GM12878 (cell line): Measurements from ENCODE around the gene HS1BP3. TPM values are rescaled to one million over a fixed set of nuclear protein-coding genes. Genes with fewer than 3 reads are reported as not detected.

ENCODE experiments used
- ATAC-seq: fragments of 200-7000 bp; cut with Tn5 transposase; 3 replicates; pipeline ENCODE4 v1.9.1; 2020; ENCODE audit warnings: mild to moderate bottlenecking, moderate library complexity
- BruUV-seq: library from RNA; stranded (reverse); fragments of 400-500 nt; replicated peaks from 2 replicates; lab custom pipeline; 2021; lab: Mats Ljungman, UMichigan
- CTCF ChIA-PET: fragments of 300-600 bp; sonication (Branson Sonifier 250); formaldehyde crosslinking; extraction: SDS; loops from one replicate; lab custom pipeline; 2021; ENCODE audit warnings: inconsistent platforms; lab: Yijun Ruan, JAX
- POLR2A ChIA-PET: fragments of 350-600 bp; formaldehyde crosslinking; extraction: SDS; loops from one replicate; lab custom pipeline; 2021; ENCODE audit warnings: inconsistent platforms; lab: Charles Lee
- RAD21 ChIA-PET: fragments of 300-600 bp; sonication (Branson Sonifier 250); formaldehyde crosslinking; loops from one replicate; lab custom pipeline; 2023; ENCODE audit warnings: antibody characterized with exemption; ENCODE audit not compliant: unreplicated experiment; lab: Charles Lee
- SMC1A ChIA-PET: fragments of 300-600 bp; sonication (Branson Sonifier 250); formaldehyde crosslinking; loops from one replicate; lab custom pipeline; 2023; ENCODE audit not compliant: unreplicated experiment, uncharacterized antibody; lab: Charles Lee
- DNase-seq: peaks from one replicate; pipeline ENCODE4 v3.0.0-alpha.2; 2011; ENCODE audit warnings: low read depth, low spot score
- FAIRE-seq: peaks from 3 replicates; lab custom pipeline; 2011; peaks lifted over from hg19 to GRCh38; lab: Jason Lieb, UNC
- H2AFZ ChIP-seq: 2 replicates; pipeline ENCODE4 v1.6.0; 2011; ENCODE audit warnings: low read depth, low read length, control low read depth; ENCODE audit not compliant: control insufficient read depth
- H3K27ac ChIP-seq: 2 replicates; pipeline ENCODE4 v1.5.1; 2011; ENCODE audit warnings: control low read depth; ENCODE audit not compliant: control insufficient read depth, insufficient read depth
- H3K27me3 ChIP-seq, 2 experiments: replicated peaks in 1 of 2; 2 replicates each; pipeline versions ENCODE4 v1.6.0 to v1.6.1; 2011; ENCODE audit warnings: low read length in 1 of 2; ENCODE audit not compliant: control insufficient read depth in 2 of 2, insufficient read depth in 2 of 2
- H3K36me3 ChIP-seq, 2 experiments: 2 replicates each; pipeline ENCODE4 v1.5.1; 2011; ENCODE audit warnings: low read length in 1 of 2; ENCODE audit not compliant: control insufficient read depth in 2 of 2, insufficient read depth in 2 of 2
- H3K4me1 ChIP-seq: 2 replicates; pipeline ENCODE4 v1.6.1; 2011; ENCODE audit warnings: mild to moderate bottlenecking, low read length, moderate library complexity, mixed read lengths; ENCODE audit not compliant: control insufficient read depth, insufficient read depth
- H3K4me2 ChIP-seq: 2 replicates; pipeline ENCODE4 v1.6.0; 2011; ENCODE audit warnings: control low read depth; ENCODE audit not compliant: control insufficient read depth, insufficient read depth
- H3K4me3 ChIP-seq: fragments of 200-600 bp; sonication (generic); 2 replicates; pipeline ENCODE4 v1.5.1; 2016
- H3K79me2 ChIP-seq: 2 replicates; pipeline ENCODE4 v1.6.0; 2011; ENCODE audit warnings: low read length; ENCODE audit not compliant: control insufficient read depth, insufficient read depth
- H3K9ac ChIP-seq: 2 replicates; pipeline ENCODE4 v1.8.0; 2011; ENCODE audit warnings: low read length, control low read depth, mixed read lengths; ENCODE audit not compliant: control insufficient read depth, insufficient read depth
- H3K9me3 ChIP-seq: replicated peaks from 3 replicates; pipeline ENCODE4 v1.5.1; 2011; ENCODE audit warnings: mild to moderate bottlenecking, low read length; ENCODE audit not compliant: control insufficient read depth, insufficient read depth
- H4K20me1 ChIP-seq: 2 replicates; pipeline ENCODE4 v1.6.0; 2011; ENCODE audit not compliant: control insufficient read depth, insufficient read depth
- ASH2L ChIP-seq: fragments of 300-600, 200-600 bp; sonication (generic); IDR thresholded peaks from 2 replicates; pipeline ENCODE4 v1.6.1; 2017; ENCODE audit warnings: low read depth, mild to moderate bottlenecking, borderline replicate concordance
- CEBPB ChIP-seq, 2 experiments: fragments of 150-350 bp in 1 of 2; IDR thresholded peaks; 2 replicates each; pipeline ENCODE4 v1.6.1; 2012 to 2014; ENCODE audit warnings: low read depth in 2 of 2, low read length in 2 of 2, borderline replicate concordance in 1 of 2, inconsistent platforms in 1 of 2
- CHD1 ChIP-seq: IDR thresholded peaks from 2 replicates; pipeline ENCODE4 v1.6.1; 2012; ENCODE audit warnings: low read depth, low read length, improper control_type of control experiment
- GABPA ChIP-seq: IDR thresholded peaks from 2 replicates; pipeline ENCODE4 v1.6.1; 2014; ENCODE audit warnings: antibody characterized with exemption, low read depth, mild to moderate bottlenecking, inconsistent platforms
- MXI1 ChIP-seq: fragments of 150-350 bp; IDR thresholded peaks from 2 replicates; pipeline ENCODE4 v1.6.1; 2011; ENCODE audit warnings: low read depth, mild to moderate bottlenecking, inconsistent platforms, low read length, improper control_type of control experiment
- NBN ChIP-seq: fragments of 450-650 bp; IDR thresholded peaks from 2 replicates; pipeline ENCODE4 v1.6.1; 2016
- NFIC ChIP-seq: IDR thresholded peaks from 2 replicates; pipeline ENCODE4 v1.6.1; 2012; ENCODE audit warnings: low read depth, mild to moderate bottlenecking, inconsistent platforms, low read length, moderate library complexity
- NFYB ChIP-seq: IDR thresholded peaks from 2 replicates; pipeline ENCODE4 v1.6.1; 2011; ENCODE audit warnings: low read depth, mild to moderate bottlenecking, low read length, improper control_type of control experiment, moderate library complexity; ENCODE audit not compliant: insufficient read depth
- NR2C2 ChIP-seq: IDR thresholded peaks from 2 replicates; pipeline ENCODE4 v1.6.1; 2011; ENCODE audit warnings: borderline replicate concordance, low read depth; ENCODE audit not compliant: control insufficient read depth, insufficient read length
- POU2F2 ChIP-seq: IDR thresholded peaks from 3 replicates; pipeline ENCODE4 v1.6.1; 2011; ENCODE audit warnings: low read depth, mild to moderate bottlenecking, low read length, borderline replicate concordance
- RB1 ChIP-seq: fragments of 450-650 bp; formaldehyde crosslinking; IDR thresholded peaks from 2 replicates; pipeline ENCODE4 v1.6.1; 2017; ENCODE audit warnings: mild to moderate bottlenecking, borderline replicate concordance
- SREBF1 ChIP-seq: IDR thresholded peaks from 2 replicates; pipeline ENCODE4 v1.6.1; 2012; ENCODE audit warnings: mild to moderate bottlenecking, low read length
- SUPT20H ChIP-seq: IDR thresholded peaks from 2 replicates; pipeline ENCODE4 v1.6.1; 2011; ENCODE audit warnings: low read depth, mild to moderate bottlenecking, low read length, moderate library complexity, borderline replicate concordance; ENCODE audit not compliant: control insufficient read depth
- TCF7 ChIP-seq: IDR thresholded peaks from 2 replicates; pipeline ENCODE4 v1.6.1; 2014; ENCODE audit warnings: antibody characterized with exemption, borderline replicate concordance
- WGBS: methylation state at CpG from one replicate; pipeline ENCODE4 v1.1.6; 2016; ENCODE audit warnings: low lambda C conversion rate; ENCODE audit not compliant: insufficient replicate concordance, insufficient coverage; ENCODE audit errors: missing lambda C conversion rate; 5-methylcytosine and 5-hydroxymethylcytosine counted together
- in situ Hi-C: fragments of 300-500 bp; cut with MboI; formaldehyde crosslinking; loops from 9 replicates; pipeline ENCODE4 v1.14.3; 2018; ENCODE audit warnings: mixed read lengths
- intact Hi-C: fragments of 100-400 bp; cut with micrococcal nuclease; formaldehyde crosslinking; loops from one replicate; pipeline ENCODE4 v1.14.2; 2022; ENCODE audit not compliant: unreplicated experiment
- polyA plus RNA-seq, 11 experiments: library from polyadenylated mRNA; depleted of rRNA in 4 of 11; unstranded in 6 of 11; stranded (reverse) in 5 of 11; fragments of >200 nt; fragmentation: Nextera tagmentation in 4 of 11; fragmentation: Illumina TruSeq in 1 of 11; extraction: Ambion mirVana in 4 of 11; extraction: Trizol in 1 of 11; gene quantifications; 1 replicate in 1 of 11; 2 replicates in 10 of 11; pipeline versions ENCODE4 v1.2.1 to v1.2.3, GENCODE V29; 2011 to 2016; ENCODE audit warnings: inconsistent platforms in 2 of 11, missing spikeins in 2 of 11, low read depth in 1 of 11
- total RNA-seq, 4 experiments: library from RNA; depleted of rRNA in 3 of 4; stranded (reverse); fragments of >200 nt in 3 of 4; fragmentation: Illumina TruSeq in 1 of 4; extraction: Trizol in 1 of 4; gene quantifications; 2 replicates each; pipeline versions ENCODE4 v1.2.1 to v1.2.3, GENCODE V29; 2013 to 2021
- TF ChIP-seq, protein P1 (sequence below): IDR thresholded peaks from 2 replicates; pipeline ENCODE4 v1.6.1; 2012; ENCODE audit warnings: low read depth, low read length, improper control_type of control experiment

HS1BP3 gene
- total and polyA plus RNA-seq, 10 of the 15 experiments (the other 5 are each of a cell fraction or from before 2014, with no cell fraction given) = 0.47 to 7.2 (median 4.6) TPM

DNA sequence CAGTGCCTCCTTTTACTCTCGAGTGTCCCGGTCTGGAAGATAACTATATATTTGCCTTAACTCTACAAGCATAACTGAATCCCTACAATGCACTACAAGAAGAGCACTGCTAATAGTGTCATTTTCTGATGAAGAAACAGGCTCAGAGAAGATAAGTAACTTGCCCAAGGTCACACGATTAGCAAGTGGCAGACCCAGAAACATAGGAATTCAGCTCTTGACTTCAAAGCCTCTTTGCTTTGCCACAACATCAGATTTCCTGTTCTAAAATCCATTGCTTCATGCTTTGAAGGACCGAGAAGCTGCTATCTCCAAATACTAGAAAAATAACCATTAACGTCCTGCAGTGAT, 65.6 kb downstream of the HS1BP3 start:
- ChIA-PET CTCF (no interaction called here), POLR2A (no interaction called here), RAD21 (no interaction called here), SMC1A (interaction anchor here (0.8 kb wide), 1 partner anchor 9 kb away, joined by 4 read pairs; no protein-coding TSS in a partner anchor)
- no peak for ATAC-seq
- TF ChIP-seq ASH2L (no peak), SUPT20H (no peak), SREBF1 (no peak)
- TF ChIP-seq, protein P1, sequence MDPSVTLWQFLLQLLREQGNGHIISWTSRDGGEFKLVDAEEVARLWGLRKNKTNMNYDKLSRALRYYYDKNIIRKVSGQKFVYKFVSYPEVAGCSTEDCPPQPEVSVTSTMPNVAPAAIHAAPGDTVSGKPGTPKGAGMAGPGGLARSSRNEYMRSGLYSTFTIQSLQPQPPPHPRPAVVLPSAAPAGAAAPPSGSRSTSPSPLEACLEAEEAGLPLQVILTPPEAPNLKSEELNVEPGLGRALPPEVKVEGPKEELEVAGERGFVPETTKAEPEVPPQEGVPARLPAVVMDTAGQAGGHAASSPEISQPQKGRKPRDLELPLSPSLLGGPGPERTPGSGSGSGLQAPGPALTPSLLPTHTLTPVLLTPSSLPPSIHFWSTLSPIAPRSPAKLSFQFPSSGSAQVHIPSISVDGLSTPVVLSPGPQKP = no peak
- no peak overlapping the region for H3K4me2 ChIP-seq
- H3K36me3 ChIP-seq = no peaks in the 10 kb centered on the region
- WGBS = 54% methylated on average over 5 of the region's 5 CpGs
- no peak overlapping the region for H3K4me3 ChIP-seq
- BruUV-seq = no TSS peak
- intact Hi-C loops (no loop called here), in situ Hi-C loops (no loop called here)
- H3K9ac ChIP-seq = no peak overlapping the region
- no peaks in the 10 kb centered on the region for H3K79me2 ChIP-seq
- no peaks in the 10 kb centered on the region for H4K20me1 ChIP-seq
- FAIRE-seq = no peak
- no peak overlapping the region for H3K27ac ChIP-seq
- no peak for DNase-seq
- H3K27me3 ChIP-seq = no peaks in the 10 kb centered on the region; a peak in 1 of 4 replicates
- H2AFZ ChIP-seq = no peak overlapping the region
- no peaks in the 10 kb centered on the region for H3K4me1 ChIP-seq
- peaks cover 6% of the 10 kb centered on the region for H3K9me3 ChIP-seq

DNA sequence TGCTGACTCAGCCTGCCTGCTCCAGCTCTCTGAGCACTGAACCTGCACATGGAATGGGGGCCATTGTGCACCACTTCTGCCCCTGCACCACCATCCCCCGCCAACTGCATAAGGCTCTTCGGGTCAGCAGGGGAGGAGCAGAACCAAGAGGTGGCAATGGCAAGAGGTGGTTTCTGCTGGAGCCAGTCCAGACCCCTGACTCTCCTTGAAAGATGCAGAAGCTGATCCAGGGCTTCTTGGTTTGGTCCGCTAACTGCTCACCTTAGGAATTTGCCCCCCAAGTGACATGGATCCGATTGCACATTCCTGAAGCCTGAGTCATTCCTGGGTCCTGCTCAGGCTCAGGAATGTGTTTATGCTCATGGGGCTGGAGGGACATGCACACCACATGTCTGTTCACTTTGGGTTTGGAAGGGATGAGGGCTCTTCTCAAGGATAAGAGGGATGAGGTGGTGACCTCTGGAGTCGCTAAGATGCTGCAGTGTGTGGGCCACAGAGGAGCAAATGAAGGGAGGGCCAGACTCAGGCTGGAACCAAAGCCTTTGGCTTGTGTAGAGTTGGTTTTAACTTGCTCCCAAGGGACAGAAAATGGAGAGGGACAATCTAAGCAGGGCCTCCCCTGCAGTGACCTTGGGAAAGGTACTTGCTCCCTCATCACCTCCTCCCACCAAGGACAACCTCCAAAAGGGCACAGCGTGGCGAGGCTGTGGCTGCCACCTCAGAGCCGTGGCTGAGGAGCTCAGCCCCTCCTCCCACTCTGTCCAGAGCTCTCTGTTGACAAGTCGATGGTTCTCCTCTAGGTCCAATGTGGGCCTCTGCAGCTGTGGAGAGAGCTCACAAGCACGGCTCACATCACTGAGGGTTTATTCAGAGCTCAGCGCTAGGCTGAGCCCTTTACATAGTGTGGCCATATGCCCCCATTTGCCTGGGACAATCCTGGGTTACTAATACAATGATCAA, 66.2 kb downstream of the HS1BP3 start:
- 62% methylated on average over 11 of the region's 11 CpGs for WGBS
- in situ Hi-C loops (no loop called here), intact Hi-C loops (no loop called here)
- DNase-seq (no peak), FAIRE-seq (no peak), ATAC-seq (no peak)
- Histone ChIP-seq H3K4me1 (peaks cover 5% of the 10 kb centered on the region), H3K27me3 (no peaks in the 10 kb centered on the region; a peak in 1 of 4 replicates), H3K9me3 (peaks cover 6% of the 10 kb centered on the region), H2AFZ (no peak overlapping the region), H3K4me2 (no peak overlapping the region), H3K79me2 (no peaks in the 10 kb centered on the region), H3K4me3 (no peak overlapping the region), H3K36me3 (no peaks in the 10 kb centered on the region), H4K20me1 (no peaks in the 10 kb centered on the region), H3K9ac (no peak overlapping the region), H3K27ac (no peak overlapping the region)
- RAD21 ChIA-PET = no interaction called here
- CTCF ChIA-PET = interaction anchor here (1.0 kb wide), 1 partner anchor 145 kb away, joined by 3 read pairs; no protein-coding TSS in a partner anchor
- BruUV-seq = no TSS peak
- SMC1A ChIA-PET = interaction anchor here (0.8 kb wide), 1 partner anchor 8 kb away, joined by 4 read pairs; no protein-coding TSS in a partner anchor
- POLR2A ChIA-PET = no interaction called here
- TF ChIP-seq NFIC (no peak), POU2F2 (no peak), MXI1 (no peak), TCF7 (no peak), RB1 (no peak), NFYB (no peak), NR2C2 (no peak), GABPA (no peak), CHD1 (no peak), NBN (no peak), CEBPB (IDR thresholded peaks at IDR 0.05; ENCODE audit: borderline replicate concordance in 1 of 2, low read depth in 2 of 2, low read length in 2 of 2) (no peak)
- TF ChIP-seq, protein P1 = no peak
